H7 (cell line): ENCODE results near the gene SEMA6D. TPM values are rescaled to one million over a fixed set of nuclear protein-coding genes. Genes with fewer than 3 reads are reported as not detected.
"Not testable (repeated sequence)": the region's sequence is repeated elsewhere in the genome, so short reads cannot be mapped to it uniquely, and the experiment has no call there.

Experiments
- DNase-seq: peaks from one replicate; pipeline ENCODE4 v3.0.0; 2012
- H3K27me3 ChIP-seq: 2 replicates; pipeline ENCODE4 v1.6.0; 2011; ENCODE audit warnings: mild to moderate bottlenecking, low read length; ENCODE audit not compliant: control insufficient read depth, insufficient read depth
- H3K36me3 ChIP-seq: replicated peaks from 2 replicates; pipeline ENCODE4 v1.5.1; 2011; ENCODE audit warnings: low read length; ENCODE audit not compliant: control insufficient read depth, insufficient read depth
- H3K4me3 ChIP-seq: 2 replicates; pipeline ENCODE4 v1.5.1; 2011; ENCODE audit warnings: low read depth, mild to moderate bottlenecking, control low read depth, low read length, moderate library complexity; ENCODE audit not compliant: insufficient read depth
- total RNA-seq: library from RNA; depleted of rRNA; stranded (reverse); fragments of >200 nt; shearing (Covaris generic); gene quantifications from 2 replicates; pipeline ENCODE4 v1.2.3, GENCODE V29; 2014

The SEMA6D gene
- total RNA-seq, 1 experiment from 2014 or later: 5.5 TPM

- H3K36me3 ChIP-seq: no peaks in the 10 kb centered on the region
- no peak for DNase-seq
- H3K27me3 ChIP-seq: no peaks in the 10 kb centered on the region
- no peak overlapping the region for H3K4me3 ChIP-seq
These were observed 9.1 kb downstream of the SEMA6D start for GRCh38 chr15:47726399-47726823.

GRCh38 chr15:47727137-47727536 lies 9.8 kb downstream of the SEMA6D start:
- H3K36me3 ChIP-seq: no peaks in the 10 kb centered on the region
- H3K27me3 ChIP-seq: no peaks in the 10 kb centered on the region
- no peak overlapping the region for H3K4me3 ChIP-seq
- DNase-seq: no peak

GRCh38 chr15:47727676-47728075 lies 10.4 kb downstream of the SEMA6D start:
- Histone ChIP-seq H3K4me3 (no peak overlapping the region), H3K36me3 (no peaks in the 10 kb centered on the region), H3K27me3 (no peaks in the 10 kb centered on the region)
- DNase-seq: no peak

DNA sequence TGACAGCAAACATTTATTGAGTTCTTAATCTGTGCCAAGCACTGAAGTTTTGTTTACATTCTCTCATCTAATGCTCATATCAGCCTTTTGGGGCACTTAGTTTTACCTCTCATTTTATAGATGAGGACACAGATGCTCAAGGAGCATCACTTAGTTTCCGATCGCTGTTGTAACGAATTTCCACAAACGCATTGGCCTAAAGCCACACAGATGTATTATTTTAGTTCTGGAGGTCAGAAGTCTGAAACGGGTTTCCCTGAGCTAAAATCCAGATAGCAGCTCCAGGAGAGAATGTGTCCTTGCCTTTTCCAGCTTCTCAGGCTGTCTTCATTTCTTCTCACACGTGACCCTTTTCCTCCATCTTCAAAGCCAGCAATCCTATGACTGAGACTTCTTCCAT lies 11.1 kb downstream of the SEMA6D start:
- Histone ChIP-seq H3K27me3 (no peaks in the 10 kb centered on the region), H3K36me3 (no peaks in the 10 kb centered on the region), H3K4me3 (no peak overlapping the region)
- DNase-seq: no peak

DNA sequence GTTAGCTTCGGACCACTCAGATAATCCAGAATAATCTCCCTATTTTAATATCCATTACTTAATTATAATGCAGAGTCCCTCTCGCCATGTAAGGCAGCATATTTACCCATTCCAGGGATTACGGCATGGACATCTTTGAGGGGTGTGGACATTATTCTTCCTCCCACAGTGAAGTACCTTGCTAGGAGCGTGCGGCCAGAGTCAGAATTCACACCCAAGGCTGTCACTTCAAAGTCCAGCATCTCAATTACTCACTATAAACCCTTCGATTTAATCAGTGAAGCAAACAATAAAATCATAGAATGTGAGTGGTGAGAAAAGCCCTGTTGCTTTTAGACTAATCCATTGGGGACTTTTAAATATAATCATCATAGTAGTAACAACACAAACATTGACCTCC lies 11.6 kb downstream of the SEMA6D start:
- H3K27me3 ChIP-seq: no peaks in the 10 kb centered on the region
- no peak for DNase-seq
- H3K36me3 ChIP-seq: no peaks in the 10 kb centered on the region
- H3K4me3 ChIP-seq: no peak overlapping the region

DNA sequence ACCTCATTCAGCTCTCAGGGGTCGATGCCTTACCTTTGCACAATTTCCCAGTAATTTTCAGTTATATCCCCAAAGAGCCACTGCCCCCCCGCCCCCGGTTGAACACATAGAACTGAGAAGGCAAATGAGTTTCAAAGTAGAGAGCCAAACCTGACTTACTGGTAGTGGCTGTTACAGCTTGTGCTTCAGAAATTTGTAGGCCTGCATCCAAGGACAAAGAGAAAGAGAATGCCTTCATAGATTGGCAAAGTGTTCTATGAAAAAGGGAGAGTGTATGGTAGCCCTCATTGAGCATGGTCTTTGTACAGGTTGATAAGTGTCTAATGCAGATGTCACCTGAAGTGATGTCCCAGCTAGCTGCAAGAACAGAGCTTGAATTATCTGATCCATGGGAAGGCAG lies 13.9 kb downstream of the SEMA6D start:
- H3K27me3 ChIP-seq: no peaks in the 10 kb centered on the region
- DNase-seq: no peak

DNA sequence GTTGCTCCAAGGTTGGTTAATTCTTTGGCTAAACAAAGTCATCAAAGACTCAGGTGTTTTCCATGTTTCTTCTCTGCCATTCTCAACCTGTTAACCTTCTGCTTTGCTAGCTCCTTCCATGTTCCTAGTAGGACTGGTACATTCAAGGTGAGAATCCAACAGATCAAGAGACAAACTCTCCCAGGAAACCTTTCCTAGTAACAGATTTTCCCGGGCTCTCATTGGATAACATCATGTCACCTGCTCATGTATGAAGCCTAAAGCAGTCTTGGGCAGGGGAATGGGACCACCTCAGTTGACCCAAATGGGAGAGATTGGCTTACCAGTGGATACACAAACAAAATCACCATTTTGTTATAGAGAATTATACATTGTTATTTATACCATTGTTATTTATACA lies 14.9 kb downstream of the SEMA6D start:
- no peak for DNase-seq
- Histone ChIP-seq H3K4me3 (no peak overlapping the region), H3K36me3 (no peaks in the 10 kb centered on the region), H3K27me3 (no peaks in the 10 kb centered on the region)

More for the DNA sequence above, 13.9 kb downstream of the SEMA6D start:
- Histone ChIP-seq H3K36me3 (no peaks in the 10 kb centered on the region), H3K4me3 (no peak overlapping the region)

DNA sequence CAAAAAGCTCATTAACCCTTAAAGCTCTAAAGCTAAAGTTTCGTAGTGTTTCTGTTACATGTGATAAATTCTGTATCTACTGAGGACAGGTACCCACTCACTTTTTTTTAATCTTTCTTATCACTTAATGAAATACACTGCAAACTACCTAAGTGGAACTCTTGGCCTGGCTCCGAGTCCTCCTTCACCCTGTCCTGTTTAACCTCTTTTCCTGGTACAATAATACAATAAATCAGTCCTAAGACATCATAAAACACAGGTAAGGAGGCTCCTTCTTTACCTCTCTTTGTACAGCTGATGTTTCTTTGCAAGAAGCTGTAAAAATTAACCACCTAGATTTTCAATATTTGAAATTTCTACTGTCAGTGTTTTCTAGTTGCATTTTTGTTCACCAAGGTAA lies 15.8 kb downstream of the SEMA6D start:
- H3K27me3 ChIP-seq: no peaks in the 10 kb centered on the region
- no peak overlapping the region for H3K4me3 ChIP-seq
- DNase-seq: no peak
- no peaks in the 10 kb centered on the region for H3K36me3 ChIP-seq

DNA sequence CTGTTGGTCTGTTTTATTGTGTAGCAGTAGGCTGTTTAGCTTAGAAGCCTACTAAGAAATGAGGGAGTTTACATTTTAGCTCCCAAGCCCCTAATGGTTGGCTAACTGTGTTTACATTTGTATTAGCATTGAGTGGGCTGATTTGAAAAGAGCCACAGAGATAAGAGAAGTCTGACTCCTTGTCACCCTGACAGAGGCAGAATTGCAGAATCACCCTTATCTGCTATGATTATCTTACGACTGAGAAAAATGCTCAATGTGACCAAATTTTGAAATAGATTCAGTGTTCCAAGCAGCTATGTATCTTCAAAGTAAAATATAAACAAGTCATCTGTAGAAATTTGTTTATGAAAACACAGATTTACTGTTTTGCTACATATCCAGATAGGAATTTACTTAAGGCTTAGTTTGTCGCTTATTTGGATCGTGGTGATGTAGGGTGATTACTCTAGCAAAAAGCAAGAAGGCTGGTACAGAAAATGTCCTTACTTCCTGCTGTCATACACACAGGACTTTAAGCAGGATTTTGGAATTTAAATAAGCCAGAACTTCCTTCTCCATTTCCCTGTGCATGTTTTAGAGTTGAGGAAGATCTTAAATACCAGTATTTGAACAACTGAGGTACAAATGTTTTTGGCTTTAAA lies 19.0 kb downstream of the SEMA6D start:
- peak; percentile 18 for DNase-seq
- Histone ChIP-seq H3K36me3 (no peaks in the 10 kb centered on the region), H3K27me3 (no peaks in the 10 kb centered on the region), H3K4me3 (no peak overlapping the region)

GRCh38 chr15:47737477-47737876 lies 20.2 kb downstream of the SEMA6D start:
- DNase-seq: no peak
- Histone ChIP-seq H3K4me3 (no peak overlapping the region), H3K36me3 (no peaks in the 10 kb centered on the region), H3K27me3 (no peaks in the 10 kb centered on the region)

DNA sequence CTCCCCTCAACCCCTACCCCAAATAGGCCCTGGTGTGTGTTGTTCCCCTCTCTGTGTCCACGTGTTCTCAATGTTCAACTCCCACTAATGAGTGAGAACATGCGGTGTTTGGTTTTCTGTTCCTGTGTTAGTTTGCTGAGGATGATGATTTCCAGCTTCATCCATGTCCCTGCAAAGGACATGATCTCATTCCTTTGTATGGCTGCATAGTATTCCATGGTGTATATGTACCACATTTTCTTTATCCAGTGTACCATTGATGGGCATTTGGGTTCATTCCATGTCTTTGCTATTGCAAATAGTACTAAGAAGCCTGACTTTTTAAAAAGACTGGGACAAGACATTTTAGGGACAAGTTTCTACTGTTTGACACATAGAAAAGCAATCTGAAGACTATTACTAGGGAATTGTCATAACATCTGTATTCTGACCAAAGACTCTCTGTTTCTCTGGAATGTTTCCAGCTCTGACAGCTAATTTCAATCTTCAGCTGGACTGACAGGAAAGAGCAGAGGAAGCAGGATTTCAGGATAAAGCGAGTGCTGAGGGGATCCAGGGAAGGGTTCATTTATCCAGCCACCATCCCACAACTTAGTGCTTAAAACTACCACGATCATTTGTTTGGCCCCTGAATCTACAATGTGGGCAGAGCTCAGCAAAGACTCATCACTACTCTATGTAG lies 21.0 kb downstream of the SEMA6D start:
- DNase-seq, H3K4me3 ChIP-seq, H3K27me3 ChIP-seq, H3K36me3 ChIP-seq: not testable (repeated sequence)

GRCh38 chr15:47741082-47741481 lies 23.8 kb downstream of the SEMA6D start:
- Histone ChIP-seq H3K36me3 (no peaks in the 10 kb centered on the region), H3K27me3 (peaks cover 6% of the 10 kb centered on the region; the same call in 1 of the 2 replicates), H3K4me3 (no peak overlapping the region)
- no peak for DNase-seq

DNA sequence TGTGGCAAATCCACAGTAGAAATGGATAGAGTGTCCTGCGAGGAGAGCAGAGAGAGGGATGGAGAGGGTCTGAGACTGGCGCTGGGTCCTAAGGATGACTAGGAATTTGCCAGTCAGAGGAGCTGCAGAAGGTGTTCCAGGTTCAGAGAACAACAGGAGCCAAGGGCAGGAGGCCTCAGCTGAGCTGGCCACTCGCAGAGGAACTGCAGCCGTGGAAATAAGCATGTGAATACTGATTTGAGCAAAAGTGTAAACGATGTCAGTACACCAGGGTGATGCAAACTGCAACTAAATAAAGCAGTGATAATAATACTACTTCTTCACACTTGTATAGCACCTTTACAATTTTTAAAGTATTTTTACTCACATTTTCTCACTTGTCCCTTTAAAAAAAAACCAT lies 24.6 kb downstream of the SEMA6D start:
- Histone ChIP-seq H3K27me3 (peaks cover 6% of the 10 kb centered on the region; the same call in 1 of the 2 replicates), H3K4me3 (no peak overlapping the region), H3K36me3 (no peaks in the 10 kb centered on the region)
- no peak for DNase-seq

DNA sequence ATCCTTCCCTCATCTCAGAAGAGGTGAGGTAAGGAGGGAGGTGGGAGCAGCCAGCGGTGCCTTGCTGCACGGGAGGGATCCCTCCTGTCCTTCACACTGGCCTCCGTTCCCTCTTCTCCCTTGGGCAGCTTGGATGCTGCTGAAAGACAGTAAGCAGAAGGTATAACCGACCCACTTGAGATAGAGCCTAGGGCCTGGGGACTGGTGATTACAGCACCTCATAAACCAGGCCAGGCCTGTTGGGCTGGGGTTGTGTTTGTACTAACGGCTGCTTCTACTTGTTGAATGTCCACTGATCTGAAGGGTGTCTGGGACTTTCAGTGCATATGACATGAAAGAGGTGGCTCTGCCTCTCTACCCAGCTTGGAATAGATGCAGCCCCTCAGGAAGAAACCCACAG lies 25.0 kb downstream of the SEMA6D start:
- Histone ChIP-seq H3K4me3 (no peak overlapping the region), H3K36me3 (no peaks in the 10 kb centered on the region), H3K27me3 (peaks cover 6% of the 10 kb centered on the region; the same call in 1 of the 2 replicates)
- peak; percentile 3 for DNase-seq

- Histone ChIP-seq H3K27me3 (peaks cover 6% of the 10 kb centered on the region; the same call in 1 of the 2 replicates), H3K36me3 (no peaks in the 10 kb centered on the region), H3K4me3 (no peak overlapping the region)
- DNase-seq: peak; percentile 10
These were observed 25.4 kb downstream of the SEMA6D start for GRCh38 chr15:47742742-47743141.
